Skeletal muscle satellite cell (primary cell): ENCODE results near the gene TSPAN9.
A peak's percentile ranks its signal among the peaks of the same experiment; 100 is the strongest.

ENCODE experiments used
- H3K27me3 ChIP-seq: 2 replicates; pipeline ENCODE4 v1.7.0; 2013; ENCODE audit warnings: low read length; ENCODE audit not compliant: control insufficient read depth, insufficient read depth
- H3K36me3 ChIP-seq: 2 replicates; pipeline ENCODE4 v1.7.0; 2013; ENCODE audit warnings: mild to moderate bottlenecking, control low read depth, low read length; ENCODE audit not compliant: insufficient read depth
- H3K4me1 ChIP-seq: 2 replicates; pipeline ENCODE4 v1.7.0; 2013; ENCODE audit warnings: low read length; ENCODE audit not compliant: control insufficient read depth, insufficient read depth
- H3K4me2 ChIP-seq: 2 replicates; pipeline ENCODE4 v1.7.0; 2013; ENCODE audit warnings: mild to moderate bottlenecking, low read length
- H3K4me3 ChIP-seq: 2 replicates; pipeline ENCODE4 v1.7.0; 2013; ENCODE audit warnings: low read length
- H3K9ac ChIP-seq: 2 replicates; pipeline ENCODE4 v1.7.0; 2013; ENCODE audit warnings: mild to moderate bottlenecking, low read depth, low read length, moderate library complexity
- H3K9me3 ChIP-seq: replicated peaks from 2 replicates; pipeline ENCODE4 v1.7.0; 2013; ENCODE audit warnings: mild to moderate bottlenecking, control low read depth, low read length

TSPAN9 gene

DNA sequence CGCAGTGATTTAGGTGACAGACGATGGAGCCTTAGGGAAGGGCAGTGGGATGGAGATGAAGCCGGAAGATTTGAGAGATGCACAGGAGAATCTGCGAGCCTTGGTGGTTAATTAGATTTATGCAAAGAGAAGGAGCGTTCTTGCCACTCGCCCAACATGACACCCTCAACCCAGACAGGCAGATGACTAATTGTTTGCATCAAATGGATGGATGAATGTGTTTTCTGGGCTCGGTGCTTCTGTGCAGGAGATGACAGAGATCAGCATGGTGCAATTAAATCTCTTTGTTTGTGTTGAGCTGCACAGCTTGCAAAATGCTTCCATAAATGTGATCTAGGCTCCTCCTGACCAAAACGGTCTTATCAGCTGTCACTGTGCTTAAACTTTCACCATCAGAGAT lies 211.5 kb downstream of the TSPAN9 start:
- H3K4me3 ChIP-seq, result no peak overlapping the region
- H3K36me3 ChIP-seq, result no peaks in the 10 kb centered on the region
- peaks cover 16% of the 10 kb centered on the region for H3K27me3 ChIP-seq
- no peak overlapping the region for H3K9ac ChIP-seq
- peaks cover 3% of the 10 kb centered on the region for H3K4me1 ChIP-seq
- no peaks in the 10 kb centered on the region for H3K9me3 ChIP-seq
- H3K4me2 ChIP-seq, result no peak overlapping the region

DNA sequence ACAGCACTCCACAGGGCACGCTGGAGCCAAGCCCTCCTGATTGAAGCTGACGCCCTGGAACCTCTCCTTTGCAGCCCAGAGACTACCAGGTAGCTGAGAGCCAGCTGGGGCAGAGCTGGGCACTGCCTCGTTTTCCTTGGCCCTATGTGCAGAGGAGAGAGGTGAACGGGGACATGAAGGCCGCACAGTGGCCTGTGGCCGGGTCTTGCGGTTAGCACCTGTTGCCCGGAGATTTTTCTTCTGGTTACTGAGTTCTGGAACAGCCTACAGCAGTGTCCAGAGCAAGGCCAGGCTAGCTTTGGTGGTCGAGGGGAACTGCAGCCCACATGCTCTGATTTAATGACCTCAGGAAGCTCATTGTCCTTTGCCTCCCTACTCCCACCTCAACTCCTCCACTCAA lies 212.5 kb downstream of the TSPAN9 start:
- H3K4me2 ChIP-seq, result no peak overlapping the region
- H3K4me3 ChIP-seq, result no peak overlapping the region
- H3K27me3 ChIP-seq, result peaks cover 16% of the 10 kb centered on the region
- H3K36me3 ChIP-seq, result no peaks in the 10 kb centered on the region
- H3K4me1 ChIP-seq, result peaks cover 10% of the 10 kb centered on the region
- no peaks in the 10 kb centered on the region for H3K9me3 ChIP-seq
- no peak overlapping the region for H3K9ac ChIP-seq

DNA sequence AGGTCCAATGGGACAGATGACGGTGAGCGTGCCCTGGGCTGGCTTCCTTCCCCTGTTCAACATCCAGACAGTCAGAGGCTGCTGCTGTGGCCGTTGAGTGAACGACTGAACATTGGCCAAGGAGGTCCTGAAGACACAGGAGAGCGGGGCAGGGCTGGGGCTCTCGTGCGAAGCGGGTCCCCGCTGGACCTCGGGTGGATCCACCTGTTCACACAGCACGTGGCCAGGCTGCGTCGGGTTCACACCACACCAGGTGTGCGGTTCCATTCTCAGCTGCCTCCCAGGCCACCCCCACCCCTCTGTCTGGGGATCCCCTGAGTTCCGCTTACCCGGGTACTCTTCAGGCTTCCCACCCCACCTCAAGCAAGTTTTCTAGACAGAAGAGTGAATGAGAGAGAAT lies 214.8 kb downstream of the TSPAN9 start:
- Histone ChIP-seq H3K27me3 (peaks cover 20% of the 10 kb centered on the region), H3K9ac (no peak overlapping the region)

DNA sequence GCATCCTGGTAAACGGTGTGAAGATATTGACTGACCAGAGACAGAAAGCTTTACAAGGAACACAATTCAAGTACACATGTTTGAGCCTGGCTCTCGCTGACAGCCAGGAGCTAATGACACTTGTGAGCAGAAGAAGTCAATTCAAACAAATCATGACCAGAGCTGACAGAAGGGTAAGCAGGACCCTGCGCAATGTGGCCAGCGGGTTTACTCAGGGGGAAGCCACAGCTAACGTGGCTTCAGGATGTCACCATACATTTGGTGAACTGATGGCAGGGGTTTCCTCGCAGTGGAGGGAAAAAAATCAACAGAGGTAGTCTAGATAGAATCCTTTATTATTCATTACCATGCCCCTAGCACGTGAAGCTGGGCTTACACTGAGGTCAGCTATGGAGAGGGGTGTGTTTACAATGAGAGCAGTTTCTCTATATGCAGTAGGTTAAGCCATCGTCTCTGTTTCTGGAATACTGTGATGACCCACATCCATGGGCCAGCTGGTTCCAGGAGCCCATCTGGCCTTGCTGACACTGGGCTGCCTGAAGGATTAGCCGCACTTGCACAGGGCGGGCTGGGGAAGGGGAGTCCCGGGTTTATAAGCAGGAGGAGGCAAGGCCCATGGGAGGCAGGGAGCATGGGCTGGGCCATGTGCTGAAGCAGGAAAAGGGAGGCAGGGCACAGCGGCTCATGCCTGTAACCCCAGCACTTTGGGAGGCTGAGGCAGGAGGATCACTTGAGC lies 215.7 kb downstream of the TSPAN9 start:
- no peaks in the 10 kb centered on the region for H3K9me3 ChIP-seq
- H3K27me3 ChIP-seq, result peaks cover 18% of the 10 kb centered on the region
- H3K4me1 ChIP-seq, result peaks cover 16% of the 10 kb centered on the region
- no peaks in the 10 kb centered on the region for H3K36me3 ChIP-seq
- no peak overlapping the region for H3K4me3 ChIP-seq
- no peak overlapping the region for H3K4me2 ChIP-seq
- no peak overlapping the region for H3K9ac ChIP-seq

More for the DNA sequence above, 214.8 kb downstream of the TSPAN9 start:
- H3K36me3 ChIP-seq, result no peaks in the 10 kb centered on the region
- H3K9me3 ChIP-seq, result no peaks in the 10 kb centered on the region
- no peak overlapping the region for H3K4me2 ChIP-seq
- H3K4me3 ChIP-seq, result no peak overlapping the region
- peaks cover 16% of the 10 kb centered on the region for H3K4me1 ChIP-seq

DNA sequence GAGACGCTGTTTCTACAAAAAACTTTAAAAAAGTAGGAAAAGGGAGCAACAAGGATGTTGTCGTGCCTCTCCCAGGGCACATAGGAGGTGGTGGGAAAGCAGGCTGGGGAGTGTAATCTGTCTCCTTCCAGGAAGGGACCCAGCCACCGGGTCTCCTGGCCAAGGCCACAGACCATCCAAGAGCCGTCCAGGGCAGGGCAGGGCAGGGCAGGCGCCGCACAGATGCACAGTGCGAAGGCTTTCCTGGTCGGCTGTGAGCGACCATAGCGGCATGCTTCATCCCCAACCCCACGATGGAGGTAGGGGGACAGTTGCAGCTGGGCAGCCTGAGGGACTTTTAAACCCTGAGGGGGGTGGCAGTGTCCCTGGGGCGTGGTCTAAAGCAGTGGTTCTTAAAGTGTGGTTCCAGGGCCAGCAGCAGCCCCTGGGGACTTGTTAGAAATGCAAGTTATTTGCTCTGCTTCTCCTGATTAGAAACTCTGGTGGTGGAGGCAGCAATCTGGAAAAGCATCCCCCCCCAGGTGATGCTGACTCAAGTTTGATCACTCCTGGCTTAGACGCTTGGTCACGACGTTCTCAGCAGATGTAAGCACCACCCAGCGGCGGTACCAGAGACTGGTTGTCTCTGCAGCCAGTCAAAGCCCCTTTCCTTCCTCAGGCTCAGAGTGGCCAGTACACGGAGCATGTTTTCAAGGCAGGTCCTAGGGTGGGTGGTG lies 216.4 kb downstream of the TSPAN9 start:
- peaks cover 16% of the 10 kb centered on the region for H3K4me1 ChIP-seq
- no peak overlapping the region for H3K4me2 ChIP-seq
- no peak overlapping the region for H3K9ac ChIP-seq
- peaks cover 11% of the 10 kb centered on the region for H3K27me3 ChIP-seq
- H3K9me3 ChIP-seq, result no peaks in the 10 kb centered on the region
- H3K4me3 ChIP-seq, result no peak overlapping the region
- no peaks in the 10 kb centered on the region for H3K36me3 ChIP-seq

DNA sequence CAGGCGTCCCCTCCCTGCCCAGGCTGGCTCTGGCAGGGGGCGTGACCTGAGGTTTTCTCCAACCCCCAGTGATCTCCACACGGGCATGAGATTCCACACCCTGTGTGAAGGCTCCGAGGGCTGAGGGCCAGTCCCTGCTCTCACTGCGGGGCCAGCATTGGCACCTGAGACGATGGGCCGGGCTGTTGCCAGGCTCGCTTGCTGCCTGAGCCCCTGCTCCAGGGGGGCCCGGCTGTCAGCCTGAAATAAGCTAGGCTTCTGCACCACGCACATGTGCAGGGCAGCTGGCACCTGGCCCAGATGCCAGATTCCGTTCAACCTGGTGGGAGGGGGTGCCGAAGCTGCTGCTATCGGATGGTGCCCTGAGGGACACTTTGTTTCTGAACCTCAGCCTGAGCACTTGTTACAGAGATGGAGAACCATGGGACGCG lies 217.3 kb downstream of the TSPAN9 start:
- no peaks in the 10 kb centered on the region for H3K36me3 ChIP-seq
- no peak overlapping the region for H3K4me2 ChIP-seq
- H3K9ac ChIP-seq, result no peak overlapping the region
- no peak overlapping the region for H3K4me3 ChIP-seq
- H3K4me1 ChIP-seq, result peaks cover 18% of the 10 kb centered on the region
- no peaks in the 10 kb centered on the region for H3K9me3 ChIP-seq
- peaks cover 7% of the 10 kb centered on the region for H3K27me3 ChIP-seq

DNA sequence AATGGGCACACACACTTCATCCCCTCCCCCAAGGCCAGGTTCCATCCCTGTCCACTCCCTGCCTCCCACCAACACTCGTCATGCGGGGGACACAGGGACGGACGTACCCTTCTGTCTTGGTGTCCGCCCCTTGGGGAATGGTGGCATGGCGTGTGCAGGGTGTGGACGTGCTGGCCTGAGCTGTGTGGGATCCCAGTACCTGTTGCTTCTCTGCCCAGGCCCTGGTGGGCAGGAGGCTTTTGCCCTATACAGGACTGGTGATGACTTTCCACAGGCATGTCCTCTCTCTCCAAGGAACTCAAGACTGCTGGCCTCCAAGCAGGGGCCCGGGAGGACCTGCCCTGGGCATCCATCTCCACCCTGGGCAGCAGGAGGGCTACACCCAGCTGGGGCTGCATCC lies 218.0 kb downstream of the TSPAN9 start:
- H3K4me1 ChIP-seq, result peaks cover 26% of the 10 kb centered on the region
- no peaks in the 10 kb centered on the region for H3K36me3 ChIP-seq
- peaks cover 7% of the 10 kb centered on the region for H3K27me3 ChIP-seq
- H3K9ac ChIP-seq, result no peak overlapping the region
- H3K4me3 ChIP-seq, result no peak overlapping the region
- H3K4me2 ChIP-seq, result no peak overlapping the region
- no peaks in the 10 kb centered on the region for H3K9me3 ChIP-seq

DNA sequence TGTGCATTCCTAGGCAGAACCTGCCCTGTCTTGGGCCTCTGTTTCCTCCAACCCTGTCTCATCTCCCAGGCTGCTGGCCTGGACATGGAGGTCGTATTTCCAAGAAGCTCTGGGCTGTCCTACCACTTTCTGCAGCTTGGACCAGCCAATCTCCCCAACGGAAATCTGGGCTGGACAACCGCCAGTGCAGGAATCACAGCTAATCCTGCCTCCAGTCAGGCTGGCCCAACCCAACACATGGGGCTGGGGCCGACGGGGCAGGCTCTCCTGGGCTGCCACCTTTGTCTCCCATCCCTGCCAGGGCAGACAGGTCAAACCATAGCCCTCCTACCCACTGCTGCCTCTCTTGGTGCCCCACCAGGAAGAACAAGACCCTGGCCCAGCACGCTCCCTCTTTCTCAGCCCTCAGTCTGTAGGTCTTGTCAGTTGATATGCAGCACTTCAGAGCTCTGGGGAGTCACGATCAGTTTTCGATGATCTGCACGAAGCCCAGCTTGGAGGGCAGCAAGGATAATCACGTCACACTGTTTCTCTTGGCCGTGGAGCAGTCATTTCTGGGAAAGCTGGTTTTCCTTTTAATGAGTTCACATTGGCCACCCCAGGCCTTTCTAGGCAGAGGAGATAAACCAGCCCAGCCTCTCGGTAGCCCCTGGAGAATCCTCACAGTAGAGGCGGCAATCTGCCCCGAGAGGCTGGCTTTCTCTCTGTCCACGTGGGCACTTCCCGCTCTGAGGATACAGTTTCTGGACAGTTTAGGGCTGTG lies 218.6 kb downstream of the TSPAN9 start:
- H3K9ac ChIP-seq, result no peak overlapping the region
- H3K4me1 ChIP-seq, result peaks cover 32% of the 10 kb centered on the region
- H3K4me3 ChIP-seq, result no peak overlapping the region
- peaks cover 7% of the 10 kb centered on the region for H3K27me3 ChIP-seq
- no peaks in the 10 kb centered on the region for H3K9me3 ChIP-seq
- no peaks in the 10 kb centered on the region for H3K36me3 ChIP-seq
- no peak overlapping the region for H3K4me2 ChIP-seq

DNA sequence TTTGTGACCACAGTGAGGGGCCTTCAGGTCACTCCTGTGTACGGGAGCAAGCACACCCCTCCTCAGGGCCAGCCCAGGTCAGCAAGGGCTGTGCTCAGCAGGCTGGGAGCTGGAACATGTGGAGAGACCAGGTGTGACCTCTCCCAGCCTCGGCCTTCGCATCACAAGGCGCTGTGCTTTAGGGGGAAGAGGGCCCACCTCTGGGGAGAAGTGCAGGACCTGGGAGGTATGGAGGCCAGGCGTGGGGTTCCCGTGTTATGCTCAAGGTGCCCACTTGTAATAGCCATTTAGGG lies 219.2 kb downstream of the TSPAN9 start:
- Histone ChIP-seq H3K36me3 (no peaks in the 10 kb centered on the region), H3K27me3 (peaks cover 7% of the 10 kb centered on the region), H3K4me2 (no peak overlapping the region), H3K9ac (no peak overlapping the region), H3K4me1 (peaks cover 32% of the 10 kb centered on the region), H3K9me3 (no peaks in the 10 kb centered on the region), H3K4me3 (no peak overlapping the region)

DNA sequence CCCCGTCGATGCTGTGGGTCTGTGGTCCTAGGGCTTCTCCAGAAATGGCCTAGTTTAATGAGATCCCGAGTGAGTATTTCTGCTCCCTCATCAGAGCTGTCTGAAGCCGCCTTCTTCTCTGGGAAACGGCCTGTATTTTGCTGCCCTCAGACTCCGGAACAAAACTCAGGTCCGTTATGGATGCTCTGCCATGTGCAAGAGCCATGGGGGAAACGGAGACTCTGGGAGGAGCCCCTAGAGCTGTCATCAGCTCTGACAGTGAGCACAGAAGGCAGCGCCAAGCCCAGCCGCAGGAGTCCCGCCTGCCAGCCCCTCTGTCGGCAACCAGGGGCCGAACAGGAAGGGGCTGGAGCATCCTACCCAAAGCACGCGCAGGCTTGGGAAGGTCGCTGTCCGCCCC lies 221.4 kb downstream of the TSPAN9 start:
- Histone ChIP-seq H3K27me3 (peaks cover 4% of the 10 kb centered on the region), H3K4me1 (peaks cover 30% of the 10 kb centered on the region), H3K36me3 (no peaks in the 10 kb centered on the region), H3K9me3 (no peaks in the 10 kb centered on the region), H3K4me3 (no peak overlapping the region), H3K4me2 (no peak overlapping the region), H3K9ac (no peak overlapping the region)

DNA sequence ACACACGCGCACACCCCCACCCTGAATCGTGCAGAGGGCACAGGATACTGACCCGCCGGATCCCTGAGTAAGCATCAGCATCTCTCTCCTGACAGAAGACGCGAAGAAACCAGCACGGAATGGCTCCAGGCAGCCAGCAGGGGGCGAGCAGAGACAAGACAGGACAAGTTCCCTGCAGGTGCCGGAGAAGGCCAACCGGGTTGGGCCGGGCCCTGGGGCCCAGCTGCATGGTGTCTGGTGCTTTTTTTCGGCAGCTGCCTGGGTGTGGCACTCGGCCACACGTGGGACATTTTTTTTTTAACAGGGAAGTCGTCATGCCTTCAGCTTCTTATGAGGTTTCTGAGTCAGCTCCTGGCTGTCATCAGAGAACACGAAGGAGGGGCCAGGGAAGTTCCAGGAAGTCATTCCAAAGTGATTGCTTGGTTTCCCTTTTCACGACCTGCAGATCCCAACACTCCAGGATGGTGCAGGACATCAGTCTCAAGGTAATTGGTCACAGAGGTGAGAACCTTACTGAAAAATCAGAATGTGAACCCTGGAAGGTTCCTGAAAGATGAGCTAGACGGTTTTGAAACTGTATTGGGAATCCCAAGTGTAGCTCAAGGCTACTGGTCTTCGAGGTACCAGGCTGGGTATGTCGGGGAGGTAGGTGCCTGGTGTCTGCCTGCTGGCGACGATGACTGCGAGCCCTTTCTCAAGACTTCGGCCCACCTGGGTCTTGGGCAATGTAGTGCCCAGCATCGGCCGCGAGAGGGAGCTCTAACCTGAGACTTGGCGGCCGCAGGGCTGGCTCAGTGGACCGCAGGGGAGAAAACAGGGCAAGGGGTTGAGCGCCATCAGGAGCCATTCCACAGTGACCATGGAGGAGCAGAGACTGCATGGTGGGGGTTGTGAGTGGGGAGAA lies 223.0 kb downstream of the TSPAN9 start:
- Histone ChIP-seq H3K36me3 (no peaks in the 10 kb centered on the region), H3K9ac (peak overlapping the region; percentile 39), H3K4me3 (peak overlapping the region; percentile 54)

More for the DNA sequence above, 223.0 kb downstream of the TSPAN9 start:
- Histone ChIP-seq H3K4me2 (peak overlapping the region; percentile 77), H3K4me1 (peaks cover 34% of the 10 kb centered on the region), H3K9me3 (no peaks in the 10 kb centered on the region), H3K27me3 (no peaks in the 10 kb centered on the region)
